Body of pancreas (tissue), 4 donors: Measurements from ENCODE around the gene SEC24D. TPM values are rescaled to one million over a fixed set of nuclear protein-coding genes. Genes with fewer than 3 reads are reported as not detected.
A peak's percentile ranks its signal among the peaks of the same experiment; 100 is the strongest.

Source experiments
- ATAC-seq: fragments of 150-250 bp; one replicate; pipeline ENCODE4 v1.9.1; 2016
- DNase-seq, 4 donors: peaks; one replicate each; pipeline ENCODE4 v3.0.0-alpha.2; 2019
- H3K27ac ChIP-seq, 4 donors: fragments of 200-600 bp; sonication (generic); 1 replicate in 3 of 4; 2 replicates in 1 of 4; pipeline versions ENCODE4 v1.5.1 to v1.6.1; 2016 to 2019; ENCODE audit warnings: mild to moderate bottlenecking in 1 of 4, mixed read lengths in 1 of 4, moderate library complexity in 1 of 4
- H3K27me3 ChIP-seq, 2 donors: fragments of 200-600 bp; sonication (generic); one replicate each; pipeline ENCODE4 v1.6.0; 2016; ENCODE audit warnings: mild to moderate bottlenecking in 1 of 2
- H3K36me3 ChIP-seq, 2 donors: fragments of 200-600 bp; sonication (generic); replicated peaks in 1 of 2; 2 replicates each; pipeline ENCODE4 v1.5.1; 2016; ENCODE audit warnings: low read depth in 2 of 2; ENCODE audit not compliant: insufficient read depth in 1 of 2
- H3K4me1 ChIP-seq: fragments of 200-600 bp; sonication (generic); one replicate; pipeline ENCODE4 v1.6.0; 2016
- H3K4me3 ChIP-seq, 2 donors: fragments of 200-600 bp; sonication (generic); 1 replicate in 1 of 2; 2 replicates in 1 of 2; pipeline ENCODE4 v1.5.1; 2016 to 2019
- H3K9me3 ChIP-seq, 3 donors: fragments of 200-600 bp; sonication (generic); 1 replicate in 2 of 3; 2 replicates in 1 of 3; pipeline ENCODE4 v1.5.1; 2016
- POLR2A ChIP-seq, 3 donors: fragments of 450-650 bp; IDR thresholded peaks; one replicate each; pipeline ENCODE4 v1.6.1; 2016; ENCODE audit warnings: antibody characterized with exemption in 3 of 3, mild to moderate bottlenecking in 2 of 3
- WGBS, 2 donors: methylation state at CpG; one replicate each; pipeline ENCODE4 v1.1.5; 2017; 5-methylcytosine and 5-hydroxymethylcytosine counted together
- intact Hi-C: fragments of 100-400 bp; cut with DNase I; formaldehyde crosslinking; loops from one replicate; pipeline ENCODE4 v1.15.1; 2023
- total RNA-seq, 2 donors: library from RNA; depleted of rRNA; stranded (reverse); fragments of >200 nt; gene quantifications; one replicate each; pipeline ENCODE4 v1.1.0, GENCODE V29; 2016
- TF ChIP-seq, protein P1 (sequence below), 7 experiments: fragments of 450-650 bp in 4 of 7; fragments of 200-600 bp in 3 of 7; sonication (generic) in 3 of 7; IDR thresholded peaks; one replicate each; pipeline ENCODE4 v1.5.1; 2016 to 2019; ENCODE audit warnings: antibody characterized with exemption in 7 of 7

SEC24D gene
- total RNA-seq, 2 donors from 2014 or later, result 39.7 to 58.7 TPM

DNA sequence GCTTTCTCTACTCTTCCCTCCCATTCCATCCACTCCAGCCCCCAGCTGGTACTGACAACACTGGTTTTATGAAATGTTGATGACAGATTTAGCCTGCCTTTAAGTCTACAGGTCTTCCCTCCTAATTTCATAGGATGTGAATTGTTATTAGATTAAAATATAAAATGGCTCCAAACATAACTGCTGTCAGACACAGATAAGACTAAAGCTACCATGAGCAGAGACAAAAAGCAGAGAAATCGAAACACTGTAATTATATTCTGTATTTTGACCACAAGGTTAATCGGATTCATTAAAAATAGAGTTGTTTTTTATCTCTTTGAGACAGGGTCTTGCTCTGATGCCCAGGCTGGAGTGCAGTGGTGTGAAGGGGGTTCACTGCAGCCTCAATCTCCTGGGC, 28.3 kb downstream of the SEC24D start:
- no peak overlapping the region for H3K27ac ChIP-seq
- peaks cover 0 to 27% of the 10 kb centered on the region in 2 donors for H3K36me3 ChIP-seq

GRCh38 chr4:118803253-118803652, 32.7 kb downstream of the SEC24D start:
- no peak for TF ChIP-seq POLR2A (IDR thresholded peaks at IDR 0.05)
- TF ChIP-seq, protein P1, sequence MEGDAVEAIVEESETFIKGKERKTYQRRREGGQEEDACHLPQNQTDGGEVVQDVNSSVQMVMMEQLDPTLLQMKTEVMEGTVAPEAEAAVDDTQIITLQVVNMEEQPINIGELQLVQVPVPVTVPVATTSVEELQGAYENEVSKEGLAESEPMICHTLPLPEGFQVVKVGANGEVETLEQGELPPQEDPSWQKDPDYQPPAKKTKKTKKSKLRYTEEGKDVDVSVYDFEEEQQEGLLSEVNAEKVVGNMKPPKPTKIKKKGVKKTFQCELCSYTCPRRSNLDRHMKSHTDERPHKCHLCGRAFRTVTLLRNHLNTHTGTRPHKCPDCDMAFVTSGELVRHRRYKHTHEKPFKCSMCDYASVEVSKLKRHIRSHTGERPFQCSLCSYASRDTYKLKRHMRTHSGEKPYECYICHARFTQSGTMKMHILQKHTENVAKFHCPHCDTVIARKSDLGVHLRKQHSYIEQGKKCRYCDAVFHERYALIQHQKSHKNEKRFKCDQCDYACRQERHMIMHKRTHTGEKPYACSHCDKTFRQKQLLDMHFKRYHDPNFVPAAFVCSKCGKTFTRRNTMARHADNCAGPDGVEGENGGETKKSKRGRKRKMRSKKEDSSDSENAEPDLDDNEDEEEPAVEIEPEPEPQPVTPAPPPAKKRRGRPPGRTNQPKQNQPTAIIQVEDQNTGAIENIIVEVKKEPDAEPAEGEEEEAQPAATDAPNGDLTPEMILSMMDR (IDR thresholded peaks at IDR 0.05), result no peak
- intact Hi-C loops, result no loop called here
- no peaks in the 10 kb centered on the region for H3K9me3 ChIP-seq
- ATAC-seq (peak; percentile 84), DNase-seq (peak; percentile 29 to 58 (median 44))
- peaks cover 19% of the 10 kb centered on the region for H3K4me1 ChIP-seq
- peaks cover 0 to 30% of the 10 kb centered on the region in 2 donors for H3K36me3 ChIP-seq
- H3K27me3 ChIP-seq, result no peaks in the 10 kb centered on the region
- H3K4me3 ChIP-seq, result no peak overlapping the region
- WGBS, 2 donors, result 24 to 33% methylated on average over 1 of the region's 1 CpG
- H3K27ac ChIP-seq, result peak overlapping the region in 2 of 4 donors; percentile 3 to 38

More for the DNA sequence above, 28.3 kb downstream of the SEC24D start:
- no peak for DNase-seq
- H3K27me3 ChIP-seq, result no peaks in the 10 kb centered on the region
- ATAC-seq, result no peak
- H3K4me1 ChIP-seq, result peaks cover 30% of the 10 kb centered on the region
- no peak for TF ChIP-seq POLR2A (IDR thresholded peaks at IDR 0.05)
- TF ChIP-seq, protein P1 (IDR thresholded peaks at IDR 0.05), result no peak
- no peaks in the 10 kb centered on the region for H3K9me3 ChIP-seq
- intact Hi-C loops, result no loop called here
- 85 to 93% methylated on average over 2 of the region's 2 CpGs for WGBS, 2 donors
- no peak overlapping the region for H3K4me3 ChIP-seq

GRCh38 chr4:118801895-118802575, 33.9 kb downstream of the SEC24D start:
- no peak for ATAC-seq
- no peak for DNase-seq
- TF ChIP-seq, protein P1 (IDR thresholded peaks at IDR 0.05), result no peak
- TF ChIP-seq POLR2A (IDR thresholded peaks at IDR 0.05), result no peak
- H3K27me3 ChIP-seq, result no peaks in the 10 kb centered on the region
- intact Hi-C loops, result no loop called here
- H3K4me3 ChIP-seq, result no peak overlapping the region
- H3K36me3 ChIP-seq, result peaks cover 6 to 25% of the 10 kb centered on the region in 2 donors
- 57 to 66% methylated on average over 1 of the region's 1 CpG for WGBS, 2 donors
- H3K27ac ChIP-seq, result peak overlapping the region in 2 of 4 donors; percentile 3 to 38
- no peaks in the 10 kb centered on the region for H3K9me3 ChIP-seq
- H3K4me1 ChIP-seq, result peaks cover 19% of the 10 kb centered on the region

DNA sequence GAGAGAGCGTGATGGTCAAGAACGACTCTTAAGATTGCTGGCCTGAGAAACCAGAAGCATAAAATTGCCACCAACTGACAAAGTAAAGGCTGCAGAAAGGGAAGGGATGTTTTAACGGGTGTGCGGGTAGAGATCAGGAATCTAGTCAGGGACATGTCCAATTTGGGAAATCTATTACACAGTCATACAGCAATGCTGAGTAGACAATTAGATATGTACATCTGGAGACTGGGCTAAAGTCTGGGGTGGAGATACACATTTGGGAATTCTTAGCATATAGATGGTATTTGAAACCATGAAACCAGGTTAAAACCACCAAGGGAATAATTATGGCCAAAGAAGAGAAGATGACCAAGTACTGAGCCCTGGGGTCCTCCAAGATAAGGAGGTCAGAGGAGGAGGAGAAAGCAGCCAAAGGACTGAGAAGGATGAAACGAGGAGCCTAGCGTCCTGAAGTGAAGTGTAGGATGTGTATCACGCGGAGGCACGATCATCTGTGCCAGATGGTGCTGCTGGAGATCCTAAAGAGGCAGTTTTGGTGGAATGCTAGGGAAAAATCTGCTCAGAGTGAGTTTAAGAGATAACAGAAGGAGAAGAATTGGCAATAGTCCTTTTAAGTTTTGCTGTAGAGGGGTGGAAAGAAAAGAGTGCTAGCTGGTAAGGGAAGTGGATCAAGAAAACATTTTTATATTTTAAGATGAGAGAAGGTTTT, 36.5 kb downstream of the SEC24D start:
- TF ChIP-seq POLR2A (IDR thresholded peaks at IDR 0.05), result no peak
- TF ChIP-seq, protein P1 (IDR thresholded peaks at IDR 0.05), result no peak
- ATAC-seq (no peak), DNase-seq (no peak)
- peaks cover 9 to 27% of the 10 kb centered on the region in 2 donors for H3K36me3 ChIP-seq
- H3K9me3 ChIP-seq, result no peaks in the 10 kb centered on the region
- no peaks in the 10 kb centered on the region for H3K27me3 ChIP-seq
- peaks cover 19% of the 10 kb centered on the region for H3K4me1 ChIP-seq
- WGBS, 2 donors, result 82 to 85% methylated on average over 9 of the region's 9 CpGs
- no peak overlapping the region for H3K27ac ChIP-seq
- no peak overlapping the region for H3K4me3 ChIP-seq
- intact Hi-C loops, result no loop called here
